WTC11 (cell line): ENCODE measurements around the gene GPC6. TPM values are rescaled to one million over a fixed set of nuclear protein-coding genes. Genes with fewer than 3 reads are reported as not detected.

Experiments used
- ATAC-seq: fragments of 200-7000 bp; cut with Tn5 transposase; 2 replicates; pipeline ENCODE4 v1.10.0; 2021; ENCODE audit warnings: mild to moderate bottlenecking, moderate library complexity
- CTCF ChIA-PET: fragments of 300-600 bp; sonication (Branson Sonifier 250); formaldehyde crosslinking; loops from one replicate; lab custom pipeline; 2021; ENCODE audit warnings: antibody characterized with exemption; lab: Charles Lee
- POLR2A ChIA-PET: fragments of 350-600 bp; sonication (Branson Sonifier 250); formaldehyde crosslinking; loops from one replicate; lab custom pipeline; 2021; ENCODE audit warnings: antibody characterized with exemption; lab: Charles Lee
- DNase-seq: peaks from one replicate; pipeline ENCODE4 v3.0.0; 2021; ENCODE audit warnings: low spot score
- H3K27ac Mint-ChIP-seq: 2 replicates; pipeline ENCODE4 v1.8.0; 2021; ENCODE audit warnings: mixed read lengths
- H3K27me3 Mint-ChIP-seq: 2 replicates; pipeline ENCODE4 v1.8.0; 2021; ENCODE audit warnings: low read depth, mild to moderate bottlenecking, moderate library complexity, mixed read lengths
- H3K36me3 Mint-ChIP-seq: 2 replicates; pipeline ENCODE4 v1.8.0; 2021; ENCODE audit warnings: mixed read lengths
- H3K4me1 Mint-ChIP-seq: 2 replicates; pipeline ENCODE4 v1.8.0; 2022; ENCODE audit warnings: mixed read lengths
- H3K4me3 Mint-ChIP-seq: 2 replicates; pipeline ENCODE4 v1.8.0; 2021; ENCODE audit warnings: mild to moderate bottlenecking, moderate library complexity, mixed read lengths
- H3K9me3 Mint-ChIP-seq: 2 replicates; pipeline ENCODE4 v1.8.0; 2021; ENCODE audit warnings: mixed read lengths
- ATF1 ChIP-seq: sonication (generic); formaldehyde crosslinking; IDR thresholded peaks from 2 replicates; pipeline ENCODE4 v1.8.1; 2023; ENCODE audit warnings: mild to moderate bottlenecking, moderate library complexity, missing genetic modification reagents
- ELF4 ChIP-seq: sonication (generic); formaldehyde crosslinking; IDR thresholded peaks from 2 replicates; pipeline ENCODE4 v1.8.1; 2022; ENCODE audit warnings: low read depth, mild to moderate bottlenecking, moderate library complexity, missing genetic modification reagents
- EMX1 ChIP-seq: fragments of 250-450 bp; sonication (Bioruptor Pico); IDR thresholded peaks from 2 replicates; pipeline ENCODE4 v1.8.0; 2021; ENCODE audit warnings: mild to moderate bottlenecking
- HMGA2 ChIP-seq: fragments of 250-450 bp; sonication (Bioruptor Pico); IDR thresholded peaks from 2 replicates; pipeline ENCODE4 v1.4.0; 2021; ENCODE audit warnings: mild to moderate bottlenecking, moderate library complexity
- MXD4 ChIP-seq: fragments of 250-450 bp; sonication (Bioruptor Pico); IDR thresholded peaks from 2 replicates; pipeline ENCODE4 v1.8.0; 2021; ENCODE audit warnings: mild to moderate bottlenecking, moderate library complexity, borderline replicate concordance
- NFYB ChIP-seq: sonication (generic); formaldehyde crosslinking; conservative IDR thresholded peaks from 2 replicates; pipeline ENCODE4 v1.8.0; 2022; ENCODE audit warnings: low read depth, missing genetic modification reagents
- NR2C2 ChIP-seq: sonication (generic); formaldehyde crosslinking; IDR thresholded peaks from 2 replicates; pipeline ENCODE4 v1.8.0; 2022; ENCODE audit warnings: mild to moderate bottlenecking, missing genetic modification reagents
- NR3C1 ChIP-seq: sonication (generic); formaldehyde crosslinking; conservative IDR thresholded peaks from 2 replicates; pipeline ENCODE4 v1.8.1; 2023; ENCODE audit warnings: low read depth, mild to moderate bottlenecking, missing genetic modification reagents
- OVOL2 ChIP-seq: fragments of 250-450 bp; sonication (Bioruptor Pico); IDR thresholded peaks from 2 replicates; pipeline ENCODE4 v1.9.0; 2021; ENCODE audit warnings: mild to moderate bottlenecking, borderline replicate concordance
- SOX15 ChIP-seq: fragments of 250-450 bp; sonication (Bioruptor Pico); IDR thresholded peaks from 2 replicates; pipeline ENCODE4 v1.9.0; 2021; ENCODE audit warnings: mild to moderate bottlenecking
- TEAD4 ChIP-seq: sonication (generic); formaldehyde crosslinking; IDR thresholded peaks from 2 replicates; pipeline ENCODE4 v1.8.0; 2022; ENCODE audit warnings: mild to moderate bottlenecking, missing genetic modification reagents
- ZNF219 ChIP-seq: sonication (generic); formaldehyde crosslinking; IDR thresholded peaks from 2 replicates; pipeline ENCODE4 v1.8.0; 2023; ENCODE audit warnings: missing genetic modification reagents, mild to moderate bottlenecking, borderline replicate concordance
- ZNF396 ChIP-seq: fragments of 250-450 bp; sonication (Bioruptor Pico); IDR thresholded peaks from 2 replicates; pipeline ENCODE4 v1.8.0; 2021; ENCODE audit warnings: mild to moderate bottlenecking, moderate library complexity, borderline replicate concordance
- ZNF671 ChIP-seq: fragments of 250-450 bp; sonication (Bioruptor Pico); IDR thresholded peaks from 2 replicates; pipeline ENCODE4 v1.8.0; 2021; ENCODE audit warnings: mild to moderate bottlenecking
- total RNA-seq: library from RNA; stranded (reverse); gene quantifications from 3 replicates; pipeline ENCODE4 v1.2.3, GENCODE V29; 2021
- TF ChIP-seq, protein P1 (sequence below): sonication (generic); formaldehyde crosslinking; IDR thresholded peaks from 2 replicates; pipeline ENCODE4 v1.8.1; 2023; ENCODE audit warnings: mild to moderate bottlenecking, missing genetic modification reagents
- TF ChIP-seq, protein P2 (sequence below): fragments of 250-450 bp; sonication (Bioruptor Pico); IDR thresholded peaks from 2 replicates; pipeline ENCODE4 v1.9.0; 2021; ENCODE audit warnings: moderate library complexity, mild to moderate bottlenecking, inconsistent platforms, borderline replicate concordance
- TF ChIP-seq, protein P3 (sequence below): sonication (generic); formaldehyde crosslinking; IDR thresholded peaks from 2 replicates; pipeline ENCODE4 v1.8.1; 2023; ENCODE audit warnings: mild to moderate bottlenecking, moderate library complexity, missing genetic modification reagents
- TF ChIP-seq, protein P4 (sequence below): sonication (generic); formaldehyde crosslinking; IDR thresholded peaks from 2 replicates; pipeline ENCODE4 v1.8.0; 2023; ENCODE audit warnings: missing genetic modification reagents, mild to moderate bottlenecking, borderline replicate concordance
- TF ChIP-seq, protein P5 (sequence below): fragments of 250-450 bp; sonication (Bioruptor Pico); IDR thresholded peaks from 2 replicates; pipeline ENCODE4 v1.9.0; 2021; ENCODE audit warnings: mild to moderate bottlenecking
- TF ChIP-seq, protein P6 (sequence below): sonication (generic); formaldehyde crosslinking; IDR thresholded peaks from 2 replicates; pipeline ENCODE4 v1.8.0; 2022; ENCODE audit warnings: mild to moderate bottlenecking, missing genetic modification reagents
- TF ChIP-seq, protein P7 (sequence below): sonication (generic); formaldehyde crosslinking; IDR thresholded peaks from 2 replicates; pipeline ENCODE4 v1.8.1; 2023; ENCODE audit warnings: mild to moderate bottlenecking, missing genetic modification reagents, moderate library complexity

Gene GPC6
- total RNA-seq, 1 experiment from 2014 or later, result 19.5 TPM

DNA sequence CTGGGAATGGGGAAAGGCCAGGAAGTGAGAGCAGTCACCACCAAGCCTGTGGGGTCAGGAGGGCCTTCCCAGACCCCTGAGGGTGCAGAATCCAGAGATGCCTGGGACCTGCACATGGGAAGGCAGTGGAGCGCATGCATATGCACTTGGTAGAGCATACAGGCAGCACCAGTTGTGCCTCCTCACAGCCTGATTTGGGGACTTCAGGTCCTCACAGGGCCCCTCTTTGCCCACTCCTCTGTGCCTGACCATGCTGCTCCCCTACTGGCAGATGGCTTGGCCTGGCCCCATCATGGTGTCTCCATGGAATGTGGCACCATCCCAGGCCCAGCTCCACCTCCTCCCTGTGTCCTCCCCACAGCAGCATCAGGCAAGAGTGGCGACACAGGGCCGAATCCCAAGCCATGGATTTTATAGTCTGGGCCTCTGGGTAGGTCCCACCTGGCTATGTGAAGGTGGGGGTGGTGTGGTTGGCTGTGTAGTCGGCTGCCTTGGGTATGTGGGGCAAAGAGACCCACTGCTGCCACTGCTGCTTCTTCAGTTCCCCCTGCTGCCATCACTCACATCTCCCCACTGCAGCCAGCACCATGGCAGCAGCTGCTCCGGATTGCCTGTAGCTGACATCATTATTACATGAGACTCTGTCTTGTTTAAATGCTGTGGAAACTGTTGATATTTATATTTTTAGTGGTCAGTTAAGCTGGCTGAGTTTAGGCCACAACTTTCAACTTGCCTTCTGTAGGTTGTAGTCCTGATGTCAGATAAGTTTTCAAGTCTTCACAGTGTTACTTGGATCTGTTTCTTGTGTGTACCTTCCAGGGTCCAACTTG is 247.0 kb downstream of the GPC6 start:
- ATAC-seq, result peak; percentile 36; the same call in 1 of the 2 replicates
- peak overlapping the region; percentile 83 for H3K27ac Mint-ChIP-seq
- H3K27me3 Mint-ChIP-seq, result no peaks in the 10 kb centered on the region
- H3K4me1 Mint-ChIP-seq, result peaks cover 27% of the 10 kb centered on the region
- no peak overlapping the region for H3K4me3 Mint-ChIP-seq
- peaks cover 21% of the 10 kb centered on the region for H3K36me3 Mint-ChIP-seq
- peaks cover 17% of the 10 kb centered on the region for H3K9me3 Mint-ChIP-seq
- DNase-seq, result no peak
- ChIA-PET CTCF (no interaction called here), POLR2A (no interaction called here)
- TF ChIP-seq, protein P1, sequence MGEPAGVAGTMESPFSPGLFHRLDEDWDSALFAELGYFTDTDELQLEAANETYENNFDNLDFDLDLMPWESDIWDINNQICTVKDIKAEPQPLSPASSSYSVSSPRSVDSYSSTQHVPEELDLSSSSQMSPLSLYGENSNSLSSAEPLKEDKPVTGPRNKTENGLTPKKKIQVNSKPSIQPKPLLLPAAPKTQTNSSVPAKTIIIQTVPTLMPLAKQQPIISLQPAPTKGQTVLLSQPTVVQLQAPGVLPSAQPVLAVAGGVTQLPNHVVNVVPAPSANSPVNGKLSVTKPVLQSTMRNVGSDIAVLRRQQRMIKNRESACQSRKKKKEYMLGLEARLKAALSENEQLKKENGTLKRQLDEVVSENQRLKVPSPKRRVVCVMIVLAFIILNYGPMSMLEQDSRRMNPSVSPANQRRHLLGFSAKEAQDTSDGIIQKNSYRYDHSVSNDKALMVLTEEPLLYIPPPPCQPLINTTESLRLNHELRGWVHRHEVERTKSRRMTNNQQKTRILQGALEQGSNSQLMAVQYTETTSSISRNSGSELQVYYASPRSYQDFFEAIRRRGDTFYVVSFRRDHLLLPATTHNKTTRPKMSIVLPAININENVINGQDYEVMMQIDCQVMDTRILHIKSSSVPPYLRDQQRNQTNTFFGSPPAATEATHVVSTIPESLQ (CRISPR knock-in tag), result no peak
- TF ChIP-seq, protein P2, sequence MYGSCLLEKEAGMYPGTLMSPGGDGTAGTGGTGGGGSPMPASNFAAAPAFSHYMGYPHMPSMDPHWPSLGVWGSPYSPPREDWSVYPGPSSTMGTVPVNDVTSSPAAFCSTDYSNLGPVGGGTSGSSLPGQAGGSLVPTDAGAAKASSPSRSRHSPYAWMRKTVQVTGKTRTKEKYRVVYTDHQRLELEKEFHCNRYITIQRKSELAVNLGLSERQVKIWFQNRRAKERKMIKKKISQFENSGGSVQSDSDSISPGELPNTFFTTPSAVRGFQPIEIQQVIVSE (CRISPR knock-in tag), result no peak
- TF ChIP-seq, protein P3, sequence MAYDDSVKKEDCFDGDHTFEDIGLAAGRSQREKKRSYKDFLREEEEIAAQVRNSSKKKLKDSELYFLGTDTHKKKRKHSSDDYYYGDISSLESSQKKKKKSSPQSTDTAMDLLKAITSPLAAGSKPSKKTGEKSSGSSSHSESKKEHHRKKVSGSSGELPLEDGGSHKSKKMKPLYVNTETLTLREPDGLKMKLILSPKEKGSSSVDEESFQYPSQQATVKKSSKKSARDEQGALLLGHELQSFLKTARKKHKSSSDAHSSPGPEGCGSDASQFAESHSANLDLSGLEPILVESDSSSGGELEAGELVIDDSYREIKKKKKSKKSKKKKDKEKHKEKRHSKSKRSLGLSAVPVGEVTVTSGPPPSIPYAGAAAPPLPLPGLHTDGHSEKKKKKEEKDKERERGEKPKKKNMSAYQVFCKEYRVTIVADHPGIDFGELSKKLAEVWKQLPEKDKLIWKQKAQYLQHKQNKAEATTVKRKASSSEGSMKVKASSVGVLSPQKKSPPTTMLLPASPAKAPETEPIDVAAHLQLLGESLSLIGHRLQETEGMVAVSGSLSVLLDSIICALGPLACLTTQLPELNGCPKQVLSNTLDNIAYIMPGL (CRISPR knock-in tag), result no peak
- TF ChIP-seq HMGA2 (CRISPR knock-in tag), result no peak

DNA sequence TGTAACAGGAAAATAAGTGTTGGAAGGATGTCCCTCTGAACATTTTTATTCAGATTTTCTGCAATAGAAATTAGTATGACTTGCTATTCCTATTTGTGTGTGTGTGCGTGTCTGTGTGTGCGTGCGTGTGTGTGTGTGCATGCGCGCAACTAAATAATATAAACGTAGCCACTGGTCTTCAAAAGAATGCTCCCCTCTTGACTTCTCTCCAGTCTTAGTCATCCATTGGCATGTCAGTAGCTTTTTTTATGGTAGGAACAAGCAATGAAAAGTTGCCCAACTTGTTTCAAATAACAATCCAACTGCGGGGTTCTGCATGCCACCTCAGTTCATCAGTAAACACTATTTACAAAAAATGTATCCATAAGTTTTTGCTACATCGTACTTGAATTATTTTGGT is 249.6 kb downstream of the GPC6 start:
- peaks cover 32% of the 10 kb centered on the region for H3K4me1 Mint-ChIP-seq
- H3K9me3 Mint-ChIP-seq, result no peaks in the 10 kb centered on the region
- no peak overlapping the region for H3K27ac Mint-ChIP-seq
- no peak for ATAC-seq
- H3K4me3 Mint-ChIP-seq, result no peak overlapping the region
- no peaks in the 10 kb centered on the region for H3K27me3 Mint-ChIP-seq
- H3K36me3 Mint-ChIP-seq, result peaks cover 2% of the 10 kb centered on the region; the same call in 1 of the 2 replicates
- TF ChIP-seq TEAD4 (no peak), SOX15 (no peak), EMX1 (CRISPR knock-in tag) (no peak), MXD4 (CRISPR knock-in tag) (no peak), NR3C1 (CRISPR knock-in tag) (no peak), NR2C2 (CRISPR knock-in tag) (no peak), ZNF671 (CRISPR knock-in tag) (no peak), ELF4 (CRISPR knock-in tag) (no peak), OVOL2 (no peak), NFYB (no peak), ZNF219 (CRISPR knock-in tag) (no peak), ZNF396 (CRISPR knock-in tag) (no peak), ATF1 (CRISPR knock-in tag) (no peak)
- TF ChIP-seq, protein P4, sequence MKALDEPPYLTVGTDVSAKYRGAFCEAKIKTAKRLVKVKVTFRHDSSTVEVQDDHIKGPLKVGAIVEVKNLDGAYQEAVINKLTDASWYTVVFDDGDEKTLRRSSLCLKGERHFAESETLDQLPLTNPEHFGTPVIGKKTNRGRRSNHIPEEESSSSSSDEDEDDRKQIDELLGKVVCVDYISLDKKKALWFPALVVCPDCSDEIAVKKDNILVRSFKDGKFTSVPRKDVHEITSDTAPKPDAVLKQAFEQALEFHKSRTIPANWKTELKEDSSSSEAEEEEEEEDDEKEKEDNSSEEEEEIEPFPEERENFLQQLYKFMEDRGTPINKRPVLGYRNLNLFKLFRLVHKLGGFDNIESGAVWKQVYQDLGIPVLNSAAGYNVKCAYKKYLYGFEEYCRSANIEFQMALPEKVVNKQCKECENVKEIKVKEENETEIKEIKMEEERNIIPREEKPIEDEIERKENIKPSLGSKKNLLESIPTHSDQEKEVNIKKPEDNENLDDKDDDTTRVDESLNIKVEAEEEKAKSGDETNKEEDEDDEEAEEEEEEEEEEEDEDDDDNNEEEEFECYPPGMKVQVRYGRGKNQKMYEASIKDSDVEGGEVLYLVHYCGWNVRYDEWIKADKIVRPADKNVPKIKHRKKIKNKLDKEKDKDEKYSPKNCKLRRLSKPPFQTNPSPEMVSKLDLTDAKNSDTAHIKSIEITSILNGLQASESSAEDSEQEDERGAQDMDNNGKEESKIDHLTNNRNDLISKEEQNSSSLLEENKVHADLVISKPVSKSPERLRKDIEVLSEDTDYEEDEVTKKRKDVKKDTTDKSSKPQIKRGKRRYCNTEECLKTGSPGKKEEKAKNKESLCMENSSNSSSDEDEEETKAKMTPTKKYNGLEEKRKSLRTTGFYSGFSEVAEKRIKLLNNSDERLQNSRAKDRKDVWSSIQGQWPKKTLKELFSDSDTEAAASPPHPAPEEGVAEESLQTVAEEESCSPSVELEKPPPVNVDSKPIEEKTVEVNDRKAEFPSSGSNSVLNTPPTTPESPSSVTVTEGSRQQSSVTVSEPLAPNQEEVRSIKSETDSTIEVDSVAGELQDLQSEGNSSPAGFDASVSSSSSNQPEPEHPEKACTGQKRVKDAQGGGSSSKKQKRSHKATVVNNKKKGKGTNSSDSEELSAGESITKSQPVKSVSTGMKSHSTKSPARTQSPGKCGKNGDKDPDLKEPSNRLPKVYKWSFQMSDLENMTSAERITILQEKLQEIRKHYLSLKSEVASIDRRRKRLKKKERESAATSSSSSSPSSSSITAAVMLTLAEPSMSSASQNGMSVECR (CRISPR knock-in tag), result no peak
- TF ChIP-seq, protein P5, sequence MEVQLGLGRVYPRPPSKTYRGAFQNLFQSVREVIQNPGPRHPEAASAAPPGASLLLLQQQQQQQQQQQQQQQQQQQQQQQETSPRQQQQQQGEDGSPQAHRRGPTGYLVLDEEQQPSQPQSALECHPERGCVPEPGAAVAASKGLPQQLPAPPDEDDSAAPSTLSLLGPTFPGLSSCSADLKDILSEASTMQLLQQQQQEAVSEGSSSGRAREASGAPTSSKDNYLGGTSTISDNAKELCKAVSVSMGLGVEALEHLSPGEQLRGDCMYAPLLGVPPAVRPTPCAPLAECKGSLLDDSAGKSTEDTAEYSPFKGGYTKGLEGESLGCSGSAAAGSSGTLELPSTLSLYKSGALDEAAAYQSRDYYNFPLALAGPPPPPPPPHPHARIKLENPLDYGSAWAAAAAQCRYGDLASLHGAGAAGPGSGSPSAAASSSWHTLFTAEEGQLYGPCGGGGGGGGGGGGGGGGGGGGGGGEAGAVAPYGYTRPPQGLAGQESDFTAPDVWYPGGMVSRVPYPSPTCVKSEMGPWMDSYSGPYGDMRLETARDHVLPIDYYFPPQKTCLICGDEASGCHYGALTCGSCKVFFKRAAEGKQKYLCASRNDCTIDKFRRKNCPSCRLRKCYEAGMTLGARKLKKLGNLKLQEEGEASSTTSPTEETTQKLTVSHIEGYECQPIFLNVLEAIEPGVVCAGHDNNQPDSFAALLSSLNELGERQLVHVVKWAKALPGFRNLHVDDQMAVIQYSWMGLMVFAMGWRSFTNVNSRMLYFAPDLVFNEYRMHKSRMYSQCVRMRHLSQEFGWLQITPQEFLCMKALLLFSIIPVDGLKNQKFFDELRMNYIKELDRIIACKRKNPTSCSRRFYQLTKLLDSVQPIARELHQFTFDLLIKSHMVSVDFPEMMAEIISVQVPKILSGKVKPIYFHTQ (CRISPR knock-in tag), result no peak
- TF ChIP-seq, protein P6, sequence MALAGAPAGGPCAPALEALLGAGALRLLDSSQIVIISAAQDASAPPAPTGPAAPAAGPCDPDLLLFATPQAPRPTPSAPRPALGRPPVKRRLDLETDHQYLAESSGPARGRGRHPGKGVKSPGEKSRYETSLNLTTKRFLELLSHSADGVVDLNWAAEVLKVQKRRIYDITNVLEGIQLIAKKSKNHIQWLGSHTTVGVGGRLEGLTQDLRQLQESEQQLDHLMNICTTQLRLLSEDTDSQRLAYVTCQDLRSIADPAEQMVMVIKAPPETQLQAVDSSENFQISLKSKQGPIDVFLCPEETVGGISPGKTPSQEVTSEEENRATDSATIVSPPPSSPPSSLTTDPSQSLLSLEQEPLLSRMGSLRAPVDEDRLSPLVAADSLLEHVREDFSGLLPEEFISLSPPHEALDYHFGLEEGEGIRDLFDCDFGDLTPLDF (CRISPR knock-in tag), result no peak
- TF ChIP-seq, protein P7, sequence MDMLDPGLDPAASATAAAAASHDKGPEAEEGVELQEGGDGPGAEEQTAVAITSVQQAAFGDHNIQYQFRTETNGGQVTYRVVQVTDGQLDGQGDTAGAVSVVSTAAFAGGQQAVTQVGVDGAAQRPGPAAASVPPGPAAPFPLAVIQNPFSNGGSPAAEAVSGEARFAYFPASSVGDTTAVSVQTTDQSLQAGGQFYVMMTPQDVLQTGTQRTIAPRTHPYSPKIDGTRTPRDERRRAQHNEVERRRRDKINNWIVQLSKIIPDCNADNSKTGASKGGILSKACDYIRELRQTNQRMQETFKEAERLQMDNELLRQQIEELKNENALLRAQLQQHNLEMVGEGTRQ (CRISPR knock-in tag), result no peak
- POLR2A ChIA-PET, result no interaction called here
- CTCF ChIA-PET, result no interaction called here
- DNase-seq, result no peak
